Activated CD8-positive, alpha-beta T cell treated with anti-CD3 and anti-CD28 coated beads for 36 hours (primary cell): ENCODE results near the gene CHRNA9. TPM values are rescaled to one million over a fixed set of nuclear protein-coding genes. Genes with fewer than 3 reads are reported as not detected.

Source experiments
- ATAC-seq: fragments of 200-7000 bp; cut with Tn5 transposase; one replicate; pipeline ENCODE4 v1.10.0; 2021; ENCODE audit warnings: mild to moderate bottlenecking, moderate library complexity
- CTCF ChIA-PET: fragments of 350-600 bp; sonication (Branson Sonifier 250); formaldehyde crosslinking; loops from one replicate; lab custom pipeline; 2021; ENCODE audit warnings: antibody characterized with exemption; lab: Charles Lee
- POLR2A ChIA-PET: fragments of 350-600 bp; sonication (Branson Sonifier 250); formaldehyde crosslinking; loops from one replicate; lab custom pipeline; 2021; ENCODE audit warnings: antibody characterized with exemption; lab: Charles Lee
- DNase-seq: peaks from one replicate; pipeline ENCODE4 v3.0.0-alpha.2; 2020
- H3K27ac Mint-ChIP-seq: one replicate; pipeline ENCODE4 v1.8.0; 2021; ENCODE audit warnings: mild to moderate bottlenecking, mixed read lengths
- H3K27me3 Mint-ChIP-seq: one replicate; pipeline ENCODE4 v1.8.0; 2021; ENCODE audit warnings: mixed read lengths
- H3K36me3 Mint-ChIP-seq: one replicate; pipeline ENCODE4 v1.8.0; 2021; ENCODE audit warnings: low read depth, mixed read lengths
- H3K4me1 Mint-ChIP-seq: one replicate; pipeline ENCODE4 v1.8.0; 2021; ENCODE audit warnings: low read depth, mixed read lengths
- H3K4me3 Mint-ChIP-seq: one replicate; pipeline ENCODE4 v1.8.0; 2021; ENCODE audit warnings: mild to moderate bottlenecking, moderate library complexity, mixed read lengths
- H3K9me3 Mint-ChIP-seq: one replicate; pipeline ENCODE4 v1.8.0; 2021; ENCODE audit warnings: mixed read lengths
- CTCF ChIP-seq: fragments of 200-600 bp; IDR thresholded peaks from one replicate; pipeline ENCODE4 v1.8.0; 2022; ENCODE audit warnings: antibody characterized with exemption, mild to moderate bottlenecking
- intact Hi-C: fragments of 100-400 bp; cut with micrococcal nuclease; formaldehyde crosslinking; loops from one replicate; pipeline ENCODE4 v1.10.0; 2022
- total RNA-seq, 2 experiments: library from RNA; stranded (reverse); gene quantifications; one replicate each; pipeline ENCODE4 v1.2.3, GENCODE V29; 2021

CHRNA9 gene
- total RNA-seq, 2 experiments from 2014 or later = 0.11 to 0.38 TPM

- no peak for TF ChIP-seq CTCF
- intact Hi-C loops = no loop called here
- no peaks in the 10 kb centered on the region for H3K36me3 Mint-ChIP-seq
- ChIA-PET CTCF (interaction anchor here (1.5 to 5.7 kb wide), 3 partner anchors 14 to 23 kb away, joined by 4 to 34 read pairs (median 8); no protein-coding TSS in a partner anchor), POLR2A (interaction anchor here (0.6 kb wide), 1 partner anchor 33 kb away, joined by 3 read pairs; no protein-coding TSS in a partner anchor)
- H3K4me3 Mint-ChIP-seq = no peak overlapping the region
- peaks cover 11% of the 10 kb centered on the region for H3K9me3 Mint-ChIP-seq
- ATAC-seq = peak; percentile 82
- H3K27ac Mint-ChIP-seq = no peak overlapping the region
- DNase-seq = peak; percentile 16
- peaks cover 4% of the 10 kb centered on the region for H3K4me1 Mint-ChIP-seq
- peaks cover 2% of the 10 kb centered on the region for H3K27me3 Mint-ChIP-seq
Measured at GRCh38 chr4:40340030-40340429, 4.9 kb downstream of the CHRNA9 start.

GRCh38 chr4:40347472-40347871 is 12.3 kb downstream of the CHRNA9 start:
- Mint-ChIP-seq H3K36me3 (no peaks in the 10 kb centered on the region), H3K4me3 (no peak overlapping the region), H3K27ac (no peak overlapping the region), H3K27me3 (no peaks in the 10 kb centered on the region), H3K9me3 (peaks cover 9% of the 10 kb centered on the region), H3K4me1 (peaks cover 6% of the 10 kb centered on the region)
- ChIA-PET POLR2A (no interaction called here), CTCF (no interaction called here)
- no peak for TF ChIP-seq CTCF
- ATAC-seq (no peak), DNase-seq (no peak)
- intact Hi-C loops = no loop called here

GRCh38 chr4:40348000-40348399 is 12.9 kb downstream of the CHRNA9 start:
- Mint-ChIP-seq H3K27ac (no peak overlapping the region), H3K36me3 (no peaks in the 10 kb centered on the region), H3K27me3 (no peaks in the 10 kb centered on the region), H3K4me1 (peaks cover 6% of the 10 kb centered on the region), H3K4me3 (no peak overlapping the region), H3K9me3 (peaks cover 6% of the 10 kb centered on the region)
- ChIA-PET POLR2A (no interaction called here), CTCF (no interaction called here)
- intact Hi-C loops = no loop called here
- no peak for ATAC-seq
- no peak for TF ChIP-seq CTCF
- no peak for DNase-seq

- intact Hi-C loops = no loop called here
- DNase-seq (no peak), ATAC-seq (peak; percentile 51)
- H3K9me3 Mint-ChIP-seq = no peaks in the 10 kb centered on the region
- peaks cover 6% of the 10 kb centered on the region for H3K4me1 Mint-ChIP-seq
- TF ChIP-seq CTCF = no peak
- ChIA-PET CTCF (interaction anchor here (2.8 kb wide), 1 partner anchor 24 kb away, joined by 7 read pairs; no protein-coding TSS in a partner anchor), POLR2A (interaction anchor here (1.1 kb wide), 1 partner anchor 8 kb away, joined by 3 read pairs; no protein-coding TSS in a partner anchor)
- H3K27me3 Mint-ChIP-seq = no peaks in the 10 kb centered on the region
- no peak overlapping the region for H3K4me3 Mint-ChIP-seq
- no peak overlapping the region for H3K27ac Mint-ChIP-seq
- H3K36me3 Mint-ChIP-seq = no peaks in the 10 kb centered on the region
Measured at GRCh38 chr4:40349561-40350198, 14.5 kb downstream of the CHRNA9 start.

GRCh38 chr4:40350627-40351227 is 15.6 kb downstream of the CHRNA9 start:
- Mint-ChIP-seq H3K4me3 (no peak overlapping the region), H3K27ac (no peak overlapping the region), H3K27me3 (no peaks in the 10 kb centered on the region), H3K36me3 (no peaks in the 10 kb centered on the region), H3K4me1 (peaks cover 6% of the 10 kb centered on the region), H3K9me3 (no peaks in the 10 kb centered on the region)
- no peak for ATAC-seq
- CTCF ChIA-PET = interaction anchor here (2.8 kb wide), 1 partner anchor 25 kb away, joined by 7 read pairs; no protein-coding TSS in a partner anchor
- intact Hi-C loops = no loop called here
- no peak for TF ChIP-seq CTCF
- DNase-seq = no peak
- POLR2A ChIA-PET = interaction anchor here (0.7 to 1.1 kb wide), 2 partner anchors 9 to 286 kb away, joined by 3 read pairs; no protein-coding TSS in a partner anchor
